Erythroblast (primary cell): ENCODE data around the gene PACS1.

Source experiments
- GATA1 ChIP-seq: IDR thresholded peaks from 2 replicates; pipeline ENCODE4 v1.6.1; 2011; ENCODE audit warnings: low read depth, mild to moderate bottlenecking, control low read depth, low read length, moderate library complexity
- POLR2A ChIP-seq: IDR thresholded peaks from 2 replicates; pipeline ENCODE4 v1.6.1; 2011; ENCODE audit warnings: mild to moderate bottlenecking, low read length

GRCh38 chr11:66068923-66069714 is 953 bp upstream of the PACS1 start:
- TF ChIP-seq POLR2A: no peak
- no peak for TF ChIP-seq GATA1
